COR-L47 (cell line): ENCODE results near the gene FAM81B.
"Not testable (repeated sequence)": the region's sequence is repeated elsewhere in the genome, so short reads cannot be mapped to it uniquely, and the experiment has no call there.

ENCODE experiments used
- DNase-seq: peaks from one replicate; lab custom pipeline; 2025; lab: John Stamatoyannopoulos, UW

The FAM81B gene

GRCh38 chr5:95390812-95391492 lies at the start of gene FAM81B:
FAM81B (plus strand) TSS chr5:95391366; CDS start chr5:95391390, 24 bp downstream.
- no peak for DNase-seq

- not testable (repeated sequence) for DNase-seq
Measured at GRCh38 chr5:95341444-95341843, 49.7 kb upstream of the FAM81B start.

GRCh38 chr5:95347506-95348120 lies 43.6 kb upstream of the FAM81B start:
- no peak for DNase-seq

GRCh38 chr5:95350631-95351030 lies 40.5 kb upstream of the FAM81B start:
- no peak for DNase-seq

GRCh38 chr5:95352691-95353090 lies 38.5 kb upstream of the FAM81B start:
- no peak for DNase-seq

- DNase-seq, result no peak
Measured at GRCh38 chr5:95358320-95358719, 32.8 kb upstream of the FAM81B start.

GRCh38 chr5:95358848-95359247 lies 32.3 kb upstream of the FAM81B start:
- no peak for DNase-seq

GRCh38 chr5:95360667-95361066 lies 30.5 kb upstream of the FAM81B start:
- not testable (repeated sequence) for DNase-seq

GRCh38 chr5:95365302-95366095 lies 25.7 kb upstream of the FAM81B start:
- peak; percentile 54 for DNase-seq

- no peak for DNase-seq
Measured at GRCh38 chr5:95369782-95370181, 21.4 kb upstream of the FAM81B start.

- no peak for DNase-seq
Measured at GRCh38 chr5:95374061-95374460, 17.1 kb upstream of the FAM81B start.

- DNase-seq, result no peak
Measured at GRCh38 chr5:95375591-95375990, 15.6 kb upstream of the FAM81B start.

GRCh38 chr5:95379133-95379532 lies 12.0 kb upstream of the FAM81B start:
- no peak for DNase-seq

GRCh38 chr5:95380103-95380628 lies 11.0 kb upstream of the FAM81B start:
- no peak for DNase-seq

GRCh38 chr5:95382801-95383200 lies 8.4 kb upstream of the FAM81B start:
- DNase-seq, result no peak

GRCh38 chr5:95384485-95385213 lies 6.5 kb upstream of the FAM81B start:
- no peak for DNase-seq

GRCh38 chr5:95385334-95385733 lies 5.8 kb upstream of the FAM81B start:
- no peak for DNase-seq

- not testable (repeated sequence) for DNase-seq
Measured at GRCh38 chr5:95391965-95392364, 799 bp downstream of the FAM81B start.

GRCh38 chr5:95392593-95393182 lies 1.5 kb downstream of the FAM81B start:
- peak; percentile 19 for DNase-seq

GRCh38 chr5:95393279-95393678 lies 2.1 kb downstream of the FAM81B start:
- DNase-seq, result no peak

- DNase-seq, result no peak
Measured at GRCh38 chr5:95398989-95399388, 7.8 kb downstream of the FAM81B start.

- no peak for DNase-seq
Measured at GRCh38 chr5:95401626-95402025, 10.5 kb downstream of the FAM81B start.
